SK-N-SH treated with all-trans-retinoic acid at 6 μM for 48 hours (cell line): ENCODE results near the gene CFAP100.

Experiments
- GLIS3 ChIP-seq: fragments of 250-450 bp; sonication (Bioruptor Pico); IDR thresholded peaks from 2 replicates; pipeline ENCODE4 v1.5.0; 2020; ENCODE audit warnings: mild to moderate bottlenecking, moderate library complexity
- OSR1 ChIP-seq: fragments of 250-450 bp; sonication (Bioruptor Pico); IDR thresholded peaks from 2 replicates; pipeline ENCODE4 v1.8.0; 2022; ENCODE audit warnings: moderate library complexity, mild to moderate bottlenecking, inconsistent platforms
- RARB ChIP-seq: fragments of 250-450 bp; sonication (Bioruptor Pico); IDR thresholded peaks from 2 replicates; pipeline ENCODE4 v1.8.0; 2021; ENCODE audit warnings: mild to moderate bottlenecking, moderate library complexity
- TF ChIP-seq, protein P1 (sequence below): fragments of 250-450 bp; sonication (Bioruptor Pico); IDR thresholded peaks from 2 replicates; pipeline ENCODE4 v1.8.0; 2020; ENCODE audit warnings: mild to moderate bottlenecking, moderate library complexity, borderline replicate concordance
- TF ChIP-seq, protein P2 (sequence below): fragments of 250-450 bp; sonication (Bioruptor Pico); IDR thresholded peaks from 2 replicates; pipeline ENCODE4 v1.8.0; 2021; ENCODE audit warnings: low read depth, mild to moderate bottlenecking, moderate library complexity, borderline replicate concordance

DNA sequence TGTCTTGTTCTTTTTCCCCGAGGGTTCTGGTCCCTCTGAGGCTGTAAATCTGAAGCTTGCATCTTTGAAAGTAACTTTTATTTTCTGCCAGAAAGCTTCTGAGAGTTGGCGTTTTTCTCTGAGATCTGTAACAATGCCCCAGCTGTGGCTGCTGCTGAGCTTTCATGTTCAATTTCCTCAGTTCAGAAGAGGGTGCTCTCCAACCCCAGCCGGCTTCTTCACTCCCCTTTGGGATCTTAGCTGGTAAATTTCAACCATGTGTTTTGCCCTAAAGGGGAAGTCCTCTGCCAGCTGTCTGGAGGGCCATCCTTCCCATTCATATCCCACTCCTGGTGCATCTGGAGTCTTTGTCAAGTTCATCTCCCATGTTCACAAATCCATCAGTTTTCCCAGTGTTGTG is 18.3 kb upstream of the CFAP100 start:
- TF ChIP-seq, protein P1, sequence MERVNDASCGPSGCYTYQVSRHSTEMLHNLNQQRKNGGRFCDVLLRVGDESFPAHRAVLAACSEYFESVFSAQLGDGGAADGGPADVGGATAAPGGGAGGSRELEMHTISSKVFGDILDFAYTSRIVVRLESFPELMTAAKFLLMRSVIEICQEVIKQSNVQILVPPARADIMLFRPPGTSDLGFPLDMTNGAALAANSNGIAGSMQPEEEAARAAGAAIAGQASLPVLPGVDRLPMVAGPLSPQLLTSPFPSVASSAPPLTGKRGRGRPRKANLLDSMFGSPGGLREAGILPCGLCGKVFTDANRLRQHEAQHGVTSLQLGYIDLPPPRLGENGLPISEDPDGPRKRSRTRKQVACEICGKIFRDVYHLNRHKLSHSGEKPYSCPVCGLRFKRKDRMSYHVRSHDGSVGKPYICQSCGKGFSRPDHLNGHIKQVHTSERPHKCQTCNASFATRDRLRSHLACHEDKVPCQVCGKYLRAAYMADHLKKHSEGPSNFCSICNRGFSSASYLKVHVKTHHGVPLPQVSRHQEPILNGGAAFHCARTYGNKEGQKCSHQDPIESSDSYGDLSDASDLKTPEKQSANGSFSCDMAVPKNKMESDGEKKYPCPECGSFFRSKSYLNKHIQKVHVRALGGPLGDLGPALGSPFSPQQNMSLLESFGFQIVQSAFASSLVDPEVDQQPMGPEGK (CRISPR knock-in tag): no peak
- TF ChIP-seq RARB (no peak), GLIS3 (CRISPR knock-in tag) (no peak), OSR1 (CRISPR knock-in tag) (no peak)
- TF ChIP-seq, protein P2, sequence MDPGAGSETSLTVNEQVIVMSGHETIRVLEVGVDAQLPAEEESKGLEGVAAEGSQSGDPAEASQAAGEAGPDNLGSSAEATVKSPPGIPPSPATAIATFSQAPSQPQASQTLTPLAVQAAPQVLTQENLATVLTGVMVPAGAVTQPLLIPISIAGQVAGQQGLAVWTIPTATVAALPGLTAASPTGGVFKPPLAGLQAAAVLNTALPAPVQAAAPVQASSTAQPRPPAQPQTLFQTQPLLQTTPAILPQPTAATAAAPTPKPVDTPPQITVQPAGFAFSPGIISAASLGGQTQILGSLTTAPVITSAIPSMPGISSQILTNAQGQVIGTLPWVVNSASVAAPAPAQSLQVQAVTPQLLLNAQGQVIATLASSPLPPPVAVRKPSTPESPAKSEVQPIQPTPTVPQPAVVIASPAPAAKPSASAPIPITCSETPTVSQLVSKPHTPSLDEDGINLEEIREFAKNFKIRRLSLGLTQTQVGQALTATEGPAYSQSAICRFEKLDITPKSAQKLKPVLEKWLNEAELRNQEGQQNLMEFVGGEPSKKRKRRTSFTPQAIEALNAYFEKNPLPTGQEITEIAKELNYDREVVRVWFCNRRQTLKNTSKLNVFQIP: no peak
